GM12878 (cell line): Measurements from ENCODE around the gene LYPLA2. TPM values are rescaled to one million over a fixed set of nuclear protein-coding genes. Genes with fewer than 3 reads are reported as not detected.

Source experiments
- ATAC-seq: fragments of 200-7000 bp; cut with Tn5 transposase; 3 replicates; pipeline ENCODE4 v1.9.1; 2020; ENCODE audit warnings: mild to moderate bottlenecking, moderate library complexity
- BruUV-seq: library from RNA; stranded (reverse); fragments of 400-500 nt; replicated peaks from 2 replicates; lab custom pipeline; 2021; lab: Mats Ljungman, UMichigan
- CTCF ChIA-PET: fragments of 300-600 bp; sonication (Branson Sonifier 250); formaldehyde crosslinking; extraction: SDS; loops from one replicate; lab custom pipeline; 2021; ENCODE audit warnings: inconsistent platforms; lab: Yijun Ruan, JAX
- POLR2A ChIA-PET: fragments of 350-600 bp; formaldehyde crosslinking; extraction: SDS; loops from one replicate; lab custom pipeline; 2021; ENCODE audit warnings: inconsistent platforms; lab: Charles Lee
- RAD21 ChIA-PET: fragments of 300-600 bp; sonication (Branson Sonifier 250); formaldehyde crosslinking; loops from one replicate; lab custom pipeline; 2023; ENCODE audit warnings: antibody characterized with exemption; ENCODE audit not compliant: unreplicated experiment; lab: Charles Lee
- SMC1A ChIA-PET: fragments of 300-600 bp; sonication (Branson Sonifier 250); formaldehyde crosslinking; loops from one replicate; lab custom pipeline; 2023; ENCODE audit not compliant: unreplicated experiment, uncharacterized antibody; lab: Charles Lee
- DNase-seq: peaks from one replicate; pipeline ENCODE4 v3.0.0-alpha.2; 2011; ENCODE audit warnings: low read depth, low spot score
- FAIRE-seq: peaks from 3 replicates; lab custom pipeline; 2011; peaks lifted over from hg19 to GRCh38; lab: Jason Lieb, UNC
- H2AFZ ChIP-seq: 2 replicates; pipeline ENCODE4 v1.6.0; 2011; ENCODE audit warnings: low read depth, low read length, control low read depth; ENCODE audit not compliant: control insufficient read depth
- H3K27ac ChIP-seq: 2 replicates; pipeline ENCODE4 v1.5.1; 2011; ENCODE audit warnings: control low read depth; ENCODE audit not compliant: control insufficient read depth, insufficient read depth
- H3K27me3 ChIP-seq, 2 experiments: replicated peaks in 1 of 2; 2 replicates each; pipeline versions ENCODE4 v1.6.0 to v1.6.1; 2011; ENCODE audit warnings: low read length in 1 of 2; ENCODE audit not compliant: control insufficient read depth in 2 of 2, insufficient read depth in 2 of 2
- H3K36me3 ChIP-seq, 2 experiments: 2 replicates each; pipeline ENCODE4 v1.5.1; 2011; ENCODE audit warnings: low read length in 1 of 2; ENCODE audit not compliant: control insufficient read depth in 2 of 2, insufficient read depth in 2 of 2
- H3K4me1 ChIP-seq: 2 replicates; pipeline ENCODE4 v1.6.1; 2011; ENCODE audit warnings: mild to moderate bottlenecking, low read length, moderate library complexity, mixed read lengths; ENCODE audit not compliant: control insufficient read depth, insufficient read depth
- H3K4me2 ChIP-seq: 2 replicates; pipeline ENCODE4 v1.6.0; 2011; ENCODE audit warnings: control low read depth; ENCODE audit not compliant: control insufficient read depth, insufficient read depth
- H3K4me3 ChIP-seq: fragments of 200-600 bp; sonication (generic); 2 replicates; pipeline ENCODE4 v1.5.1; 2016
- H3K79me2 ChIP-seq: 2 replicates; pipeline ENCODE4 v1.6.0; 2011; ENCODE audit warnings: low read length; ENCODE audit not compliant: control insufficient read depth, insufficient read depth
- H3K9ac ChIP-seq: 2 replicates; pipeline ENCODE4 v1.8.0; 2011; ENCODE audit warnings: low read length, control low read depth, mixed read lengths; ENCODE audit not compliant: control insufficient read depth, insufficient read depth
- H3K9me3 ChIP-seq: replicated peaks from 3 replicates; pipeline ENCODE4 v1.5.1; 2011; ENCODE audit warnings: mild to moderate bottlenecking, low read length; ENCODE audit not compliant: control insufficient read depth, insufficient read depth
- H4K20me1 ChIP-seq: 2 replicates; pipeline ENCODE4 v1.6.0; 2011; ENCODE audit not compliant: control insufficient read depth, insufficient read depth
- BCL11A ChIP-seq: IDR thresholded peaks from 2 replicates; pipeline ENCODE4 v1.6.1; 2011; ENCODE audit warnings: low read depth, low read length
- BHLHE40 ChIP-seq, 2 experiments: fragments of 450-650 bp in 1 of 2; IDR thresholded peaks; 2 replicates each; pipeline ENCODE4 v1.6.1; 2011 to 2017; ENCODE audit warnings: low read depth in 2 of 2, borderline replicate concordance in 1 of 2, improper control_type of control experiment in 1 of 2, low read length in 1 of 2, mild to moderate bottlenecking in 1 of 2
- DPF2 ChIP-seq: fragments of 450-650 bp; IDR thresholded peaks from 2 replicates; pipeline ENCODE4 v1.6.1; 2017; ENCODE audit warnings: mild to moderate bottlenecking
- EP300 ChIP-seq, 2 experiments: fragments of 150-350 bp in 1 of 2; IDR thresholded peaks; 2 replicates each; pipeline ENCODE4 v1.6.1; 2011 to 2012; ENCODE audit warnings: low read depth in 2 of 2, low read length in 2 of 2, borderline replicate concordance in 1 of 2, improper control_type of control experiment in 1 of 2, inconsistent platforms in 1 of 2; ENCODE audit not compliant: control insufficient read depth in 1 of 2
- MEF2B ChIP-seq: fragments of 450-650 bp; IDR thresholded peaks from 2 replicates; pipeline ENCODE4 v1.6.1; 2018; ENCODE audit warnings: mild to moderate bottlenecking, moderate library complexity; ENCODE audit not compliant: partially characterized antibody, poor library complexity, severe bottlenecking
- MXI1 ChIP-seq: fragments of 150-350 bp; IDR thresholded peaks from 2 replicates; pipeline ENCODE4 v1.6.1; 2011; ENCODE audit warnings: low read depth, mild to moderate bottlenecking, inconsistent platforms, low read length, improper control_type of control experiment
- NBN ChIP-seq: fragments of 450-650 bp; IDR thresholded peaks from 2 replicates; pipeline ENCODE4 v1.6.1; 2016
- NFIC ChIP-seq: IDR thresholded peaks from 2 replicates; pipeline ENCODE4 v1.6.1; 2012; ENCODE audit warnings: low read depth, mild to moderate bottlenecking, inconsistent platforms, low read length, moderate library complexity
- POLR2A ChIP-seq: IDR thresholded peaks from 2 replicates; pipeline ENCODE4 v1.6.1; 2011; ENCODE audit warnings: low read depth, mild to moderate bottlenecking, low read length
- POU2F2 ChIP-seq: IDR thresholded peaks from 3 replicates; pipeline ENCODE4 v1.6.1; 2011; ENCODE audit warnings: low read depth, mild to moderate bottlenecking, low read length, borderline replicate concordance
- RUNX3 ChIP-seq: IDR thresholded peaks from 2 replicates; pipeline ENCODE4 v1.6.1; 2012; ENCODE audit warnings: low read length, inconsistent platforms
- TBL1XR1 ChIP-seq: IDR thresholded peaks from 2 replicates; pipeline ENCODE4 v1.6.1; 2012; ENCODE audit warnings: low read depth, low read length, improper control_type of control experiment
- YY1 ChIP-seq: IDR thresholded peaks from 2 replicates; pipeline ENCODE4 v1.6.1; 2011; ENCODE audit warnings: low read depth, mild to moderate bottlenecking, low read length
- WGBS: methylation state at CpG from one replicate; pipeline ENCODE4 v1.1.6; 2016; ENCODE audit warnings: low lambda C conversion rate; ENCODE audit not compliant: insufficient replicate concordance, insufficient coverage; ENCODE audit errors: missing lambda C conversion rate; 5-methylcytosine and 5-hydroxymethylcytosine counted together
- in situ Hi-C: fragments of 300-500 bp; cut with MboI; formaldehyde crosslinking; loops from 9 replicates; pipeline ENCODE4 v1.14.3; 2018; ENCODE audit warnings: mixed read lengths
- intact Hi-C: fragments of 100-400 bp; cut with micrococcal nuclease; formaldehyde crosslinking; loops from one replicate; pipeline ENCODE4 v1.14.2; 2022; ENCODE audit not compliant: unreplicated experiment
- polyA plus RNA-seq, 11 experiments: library from polyadenylated mRNA; depleted of rRNA in 4 of 11; unstranded in 6 of 11; stranded (reverse) in 5 of 11; fragments of >200 nt; fragmentation: Nextera tagmentation in 4 of 11; fragmentation: Illumina TruSeq in 1 of 11; extraction: Ambion mirVana in 4 of 11; extraction: Trizol in 1 of 11; gene quantifications; 1 replicate in 1 of 11; 2 replicates in 10 of 11; pipeline versions ENCODE4 v1.2.1 to v1.2.3, GENCODE V29; 2011 to 2016; ENCODE audit warnings: inconsistent platforms in 2 of 11, missing spikeins in 2 of 11, low read depth in 1 of 11
- total RNA-seq, 4 experiments: library from RNA; depleted of rRNA in 3 of 4; stranded (reverse); fragments of >200 nt in 3 of 4; fragmentation: Illumina TruSeq in 1 of 4; extraction: Trizol in 1 of 4; gene quantifications; 2 replicates each; pipeline versions ENCODE4 v1.2.1 to v1.2.3, GENCODE V29; 2013 to 2021
- TF ChIP-seq, protein P1 (sequence below): IDR thresholded peaks from 2 replicates; pipeline ENCODE4 v1.6.1; 2012; ENCODE audit warnings: low read depth, low read length, improper control_type of control experiment
- TF ChIP-seq, protein P2 (sequence below): IDR thresholded peaks from 2 replicates; pipeline ENCODE4 v1.6.1; 2011; ENCODE audit warnings: borderline replicate concordance, low read depth, mild to moderate bottlenecking, moderate library complexity, mixed read lengths, low read length; ENCODE audit not compliant: insufficient read depth; ENCODE audit errors: extremely low read length
- TF ChIP-seq, protein P3 (sequence below): fragments of 450-650 bp; IDR thresholded peaks from 2 replicates; pipeline ENCODE4 v1.6.1; 2016; ENCODE audit warnings: mild to moderate bottlenecking
- TF ChIP-seq, protein P4 (sequence below): fragments of 450-650 bp; IDR thresholded peaks from 2 replicates; pipeline ENCODE4 v1.6.1; 2017; ENCODE audit warnings: mild to moderate bottlenecking, moderate library complexity

Gene LYPLA2
- total and polyA plus RNA-seq, 10 of the 15 experiments (the other 5 are each of a cell fraction or from before 2014, with no cell fraction given) = 2.7 to 129 (median 62.3) TPM

DNA sequence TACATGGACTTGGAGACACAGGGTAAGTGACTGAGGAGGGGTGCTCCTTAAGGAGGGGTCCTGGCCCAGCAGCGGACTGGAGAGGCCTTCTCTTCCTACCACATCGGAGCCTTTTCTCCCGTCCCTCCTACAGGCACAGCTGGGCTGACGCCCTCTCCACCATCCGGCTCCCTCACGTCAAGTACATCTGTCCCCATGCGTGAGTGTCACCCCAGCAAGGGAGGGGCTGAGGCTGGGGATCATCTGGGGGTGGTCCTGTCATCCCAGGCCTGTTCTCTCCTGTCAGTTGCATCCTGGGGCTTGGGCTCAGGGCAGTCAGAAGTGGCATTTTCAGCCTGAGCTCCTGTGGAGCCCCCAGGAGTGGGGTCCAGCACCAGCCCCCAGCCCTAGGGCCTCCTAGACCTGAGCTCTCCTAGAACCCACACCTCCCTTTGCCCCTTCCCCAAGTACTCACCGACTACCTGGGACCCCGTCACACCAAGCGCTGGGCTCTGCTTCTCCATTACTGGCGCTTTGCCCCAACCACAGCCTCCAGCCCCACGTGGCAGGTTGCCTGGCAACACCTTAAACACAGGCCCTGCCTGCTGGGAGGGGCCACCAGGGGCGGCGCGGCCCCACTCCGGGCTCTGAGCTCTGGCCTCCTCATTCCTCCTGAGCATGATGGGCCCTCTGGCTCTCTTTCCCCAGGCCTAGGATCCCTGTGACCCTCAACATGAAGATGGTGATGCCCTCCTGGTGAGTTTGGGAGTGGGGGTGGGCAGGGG is 2.3 kb downstream of the LYPLA2 start:
- Histone ChIP-seq H3K79me2 (peaks cover 23% of the 10 kb centered on the region), H3K4me2 (no peak overlapping the region), H3K9ac (no peak overlapping the region), H4K20me1 (no peaks in the 10 kb centered on the region), H3K27me3 (no peaks in the 10 kb centered on the region), H3K4me3 (no peak overlapping the region), H3K27ac (no peak overlapping the region), H2AFZ (no peak overlapping the region), H3K9me3 (no peaks in the 10 kb centered on the region), H3K4me1 (0 out of 2 replicates have a peak, but pooled peaks cover 5% of the 10 kb centered on the region), H3K36me3 (peaks cover 4 to 16% of the 10 kb centered on the region in 2 experiments; a peak in 3 of 4 replicates)
- no peak for FAIRE-seq
- peak; percentile 37 for ATAC-seq
- WGBS = 69% methylated on average over 16 of the region's 16 CpGs
- ChIA-PET POLR2A (interaction anchor here (1.2 kb wide), 1 partner anchor 14 kb away, joined by 7 read pairs; no protein-coding TSS in a partner anchor), RAD21 (no interaction called here), SMC1A (no interaction called here), CTCF (interaction anchor here (0.9 to 1.4 kb wide), 3 partner anchors 14 to 18 kb away, joined by 3 to 4 read pairs (median 3); no protein-coding TSS in a partner anchor)
- in situ Hi-C loops = loop anchor here (25.0 kb wide), 1 partner anchor 1444 kb away; the partner anchor contains the start of genes RSRP1 and SYF2
- intact Hi-C loops = no loop called here
- BruUV-seq = no TSS peak
- no peak for DNase-seq
- TF ChIP-seq DPF2 (no peak), POLR2A (peak; percentile 30; the same call in 1 of the 2 replicates), YY1 (no peak), NBN (no peak), POU2F2 (no peak), MXI1 (peak; percentile 54; the same call in 1 of the 2 replicates), MEF2B (no peak), BCL11A (no peak), NFIC (no peak), EP300 (IDR thresholded peaks at IDR 0.05; ENCODE audit: borderline replicate concordance in 1 of 2, control insufficient read depth in 1 of 2, low read depth in 2 of 2, low read length in 2 of 2) (no peak), RUNX3 (0 out of 2 replicates have a peak, but pooled peaks have one; percentile 14), BHLHE40 (IDR thresholded peaks at IDR 0.05; ENCODE audit: borderline replicate concordance in 1 of 2, low read depth in 2 of 2, low read length in 1 of 2) (no peak), TBL1XR1 (no peak)
- TF ChIP-seq, protein P1, sequence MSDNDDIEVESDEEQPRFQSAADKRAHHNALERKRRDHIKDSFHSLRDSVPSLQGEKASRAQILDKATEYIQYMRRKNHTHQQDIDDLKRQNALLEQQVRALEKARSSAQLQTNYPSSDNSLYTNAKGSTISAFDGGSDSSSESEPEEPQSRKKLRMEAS = no peak
- TF ChIP-seq, protein P2, sequence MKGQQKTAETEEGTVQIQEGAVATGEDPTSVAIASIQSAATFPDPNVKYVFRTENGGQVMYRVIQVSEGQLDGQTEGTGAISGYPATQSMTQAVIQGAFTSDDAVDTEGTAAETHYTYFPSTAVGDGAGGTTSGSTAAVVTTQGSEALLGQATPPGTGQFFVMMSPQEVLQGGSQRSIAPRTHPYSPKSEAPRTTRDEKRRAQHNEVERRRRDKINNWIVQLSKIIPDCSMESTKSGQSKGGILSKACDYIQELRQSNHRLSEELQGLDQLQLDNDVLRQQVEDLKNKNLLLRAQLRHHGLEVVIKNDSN = peak; percentile 55
- TF ChIP-seq, protein P3, sequence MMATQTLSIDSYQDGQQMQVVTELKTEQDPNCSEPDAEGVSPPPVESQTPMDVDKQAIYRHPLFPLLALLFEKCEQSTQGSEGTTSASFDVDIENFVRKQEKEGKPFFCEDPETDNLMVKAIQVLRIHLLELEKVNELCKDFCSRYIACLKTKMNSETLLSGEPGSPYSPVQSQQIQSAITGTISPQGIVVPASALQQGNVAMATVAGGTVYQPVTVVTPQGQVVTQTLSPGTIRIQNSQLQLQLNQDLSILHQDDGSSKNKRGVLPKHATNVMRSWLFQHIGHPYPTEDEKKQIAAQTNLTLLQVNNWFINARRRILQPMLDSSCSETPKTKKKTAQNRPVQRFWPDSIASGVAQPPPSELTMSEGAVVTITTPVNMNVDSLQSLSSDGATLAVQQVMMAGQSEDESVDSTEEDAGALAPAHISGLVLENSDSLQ = no peak
- TF ChIP-seq, protein P4, sequence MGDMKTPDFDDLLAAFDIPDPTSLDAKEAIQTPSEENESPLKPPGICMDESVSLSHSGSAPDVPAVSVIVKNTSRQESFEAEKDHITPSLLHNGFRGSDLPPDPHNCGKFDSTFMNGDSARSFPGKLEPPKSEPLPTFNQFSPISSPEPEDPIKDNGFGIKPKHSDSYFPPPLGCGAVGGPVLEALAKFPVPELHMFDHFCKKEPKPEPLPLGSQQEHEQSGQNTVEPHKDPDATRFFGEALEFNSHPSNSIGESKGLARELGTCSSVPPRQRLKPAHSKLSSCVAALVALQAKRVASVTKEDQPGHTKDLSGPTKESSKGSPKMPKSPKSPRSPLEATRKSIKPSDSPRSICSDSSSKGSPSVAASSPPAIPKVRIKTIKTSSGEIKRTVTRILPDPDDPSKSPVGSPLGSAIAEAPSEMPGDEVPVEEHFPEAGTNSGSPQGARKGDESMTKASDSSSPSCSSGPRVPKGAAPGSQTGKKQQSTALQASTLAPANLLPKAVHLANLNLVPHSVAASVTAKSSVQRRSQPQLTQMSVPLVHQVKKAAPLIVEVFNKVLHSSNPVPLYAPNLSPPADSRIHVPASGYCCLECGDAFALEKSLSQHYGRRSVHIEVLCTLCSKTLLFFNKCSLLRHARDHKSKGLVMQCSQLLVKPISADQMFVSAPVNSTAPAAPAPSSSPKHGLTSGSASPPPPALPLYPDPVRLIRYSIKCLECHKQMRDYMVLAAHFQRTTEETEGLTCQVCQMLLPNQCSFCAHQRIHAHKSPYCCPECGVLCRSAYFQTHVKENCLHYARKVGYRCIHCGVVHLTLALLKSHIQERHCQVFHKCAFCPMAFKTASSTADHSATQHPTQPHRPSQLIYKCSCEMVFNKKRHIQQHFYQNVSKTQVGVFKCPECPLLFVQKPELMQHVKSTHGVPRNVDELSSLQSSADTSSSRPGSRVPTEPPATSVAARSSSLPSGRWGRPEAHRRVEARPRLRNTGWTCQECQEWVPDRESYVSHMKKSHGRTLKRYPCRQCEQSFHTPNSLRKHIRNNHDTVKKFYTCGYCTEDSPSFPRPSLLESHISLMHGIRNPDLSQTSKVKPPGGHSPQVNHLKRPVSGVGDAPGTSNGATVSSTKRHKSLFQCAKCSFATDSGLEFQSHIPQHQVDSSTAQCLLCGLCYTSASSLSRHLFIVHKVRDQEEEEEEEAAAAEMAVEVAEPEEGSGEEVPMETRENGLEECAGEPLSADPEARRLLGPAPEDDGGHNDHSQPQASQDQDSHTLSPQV = no peak
